ENCODE data around the gene FOXP1. TPM values are rescaled to one million over a fixed set of nuclear protein-coding genes. Genes with fewer than 3 reads are reported as not detected.

Gene FOXP1
- total and polyA plus RNA-seq, 2 of the 13 experiments (the other 11 are each of a cell fraction or from before 2014, with no cell fraction given) = 40.4 to 59.0 TPM

- TF ChIP-seq ATF7 (IDR thresholded peaks at IDR 0.05) (no peak), ATF7 (CRISPR knock-in tag; IDR thresholded peaks at IDR 0.05) (no peak), ZNF329 (CRISPR knock-in tag; IDR thresholded peaks at IDR 0.05; ENCODE audit: low read depth) (no peak), PHF5A (CRISPR knock-in tag; IDR thresholded peaks at IDR 0.05; ENCODE audit: low read depth, unreplicated experiment) (no peak), YY1 (IDR thresholded peaks at IDR 0.05; ENCODE audit: insufficient read depth, insufficient replicate concordance, low read depth, low read length) (no peak), CSRNP1 (CRISPR knock-in tag; IDR thresholded peaks at IDR 0.05) (no peak), NR2C2 (CRISPR knock-in tag; IDR thresholded peaks at IDR 0.05; ENCODE audit: borderline replicate concordance) (0 out of 2 replicates have a peak, but pooled peaks have one; percentile 11), NR2F6 (IDR thresholded peaks at IDR 0.05) (peak; percentile 39), NR2F6 (CRISPR knock-in tag; IDR thresholded peaks at IDR 0.05) (peak; percentile 39; the same call in 1 of the 2 replicates), ZNF501 (CRISPR knock-in tag; IDR thresholded peaks at IDR 0.05) (no peak), SRSF1 (optimal IDR thresholded peaks at IDR 0.05; ENCODE audit: low read depth, low read length) (no peak), TCF7 (IDR thresholded peaks at IDR 0.05; ENCODE audit: low read depth) (peak; percentile 66; the same call in 1 of the 2 replicates), HNF1A (IDR thresholded peaks at IDR 0.05; ENCODE audit: low read depth) (peak; percentile 81), HNF1A (CRISPR knock-in tag; IDR thresholded peaks at IDR 0.05; ENCODE audit: borderline replicate concordance) (peak; percentile 72; the same call in 1 of the 2 replicates), ZNF350 (CRISPR knock-in tag; IDR thresholded peaks at IDR 0.05; ENCODE audit: borderline replicate concordance, low read depth) (no peak), ARNT2 (CRISPR knock-in tag; IDR thresholded peaks at IDR 0.05; ENCODE audit: low read depth) (no peak), MEF2D (CRISPR knock-in tag; IDR thresholded peaks at IDR 0.05) (0 out of 2 replicates have a peak, but pooled peaks have one; percentile 35), ZBTB20 (CRISPR knock-in tag; IDR thresholded peaks at IDR 0.05; ENCODE audit: borderline replicate concordance, low read depth) (peak; percentile 33; the same call in 1 of the 2 replicates), SOX13 (IDR thresholded peaks at IDR 0.05) (peak; percentile 20; the same call in 1 of the 2 replicates), SOX13 (CRISPR knock-in tag; conservative IDR thresholded peaks at IDR 0.05 in 1 of 2, IDR thresholded peaks at IDR 0.05 in 1 of 2) (peak in 1 of 2 experiments; percentile 78; a peak in 2 of 4 replicates), MED8 (CRISPR knock-in tag; IDR thresholded peaks at IDR 0.05; ENCODE audit: insufficient replicate concordance) (no peak), BCL6 (CRISPR knock-in tag; IDR thresholded peaks at IDR 0.05) (peak; percentile 73; the same call in 1 of the 2 replicates)
- TF ChIP-seq, protein P1, sequence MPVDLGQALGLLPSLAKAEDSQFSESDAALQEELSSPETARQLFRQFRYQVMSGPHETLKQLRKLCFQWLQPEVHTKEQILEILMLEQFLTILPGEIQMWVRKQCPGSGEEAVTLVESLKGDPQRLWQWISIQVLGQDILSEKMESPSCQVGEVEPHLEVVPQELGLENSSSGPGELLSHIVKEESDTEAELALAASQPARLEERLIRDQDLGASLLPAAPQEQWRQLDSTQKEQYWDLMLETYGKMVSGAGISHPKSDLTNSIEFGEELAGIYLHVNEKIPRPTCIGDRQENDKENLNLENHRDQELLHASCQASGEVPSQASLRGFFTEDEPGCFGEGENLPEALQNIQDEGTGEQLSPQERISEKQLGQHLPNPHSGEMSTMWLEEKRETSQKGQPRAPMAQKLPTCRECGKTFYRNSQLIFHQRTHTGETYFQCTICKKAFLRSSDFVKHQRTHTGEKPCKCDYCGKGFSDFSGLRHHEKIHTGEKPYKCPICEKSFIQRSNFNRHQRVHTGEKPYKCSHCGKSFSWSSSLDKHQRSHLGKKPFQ (CRISPR knock-in tag; IDR thresholded peaks at IDR 0.05; ENCODE audit: insufficient replicate concordance) = no peak
Observed at GRCh38 chr3:71244826-71245488, 338.6 kb downstream of the FOXP1 start (continued).
